TTC549 (cell line): Measurements from ENCODE around the gene TNF.
A peak's percentile ranks its signal among the peaks of the same experiment; 100 is the strongest.
"Not testable (repeated sequence)": the region's sequence is repeated elsewhere in the genome, so short reads cannot be mapped to it uniquely, and the experiment has no call there.

Experiments
- FAIRE-seq: peaks from 2 replicates; lab custom pipeline; 2012; peaks lifted over from hg19 to GRCh38; lab: Jason Lieb, UNC

Gene TNF

DNA sequence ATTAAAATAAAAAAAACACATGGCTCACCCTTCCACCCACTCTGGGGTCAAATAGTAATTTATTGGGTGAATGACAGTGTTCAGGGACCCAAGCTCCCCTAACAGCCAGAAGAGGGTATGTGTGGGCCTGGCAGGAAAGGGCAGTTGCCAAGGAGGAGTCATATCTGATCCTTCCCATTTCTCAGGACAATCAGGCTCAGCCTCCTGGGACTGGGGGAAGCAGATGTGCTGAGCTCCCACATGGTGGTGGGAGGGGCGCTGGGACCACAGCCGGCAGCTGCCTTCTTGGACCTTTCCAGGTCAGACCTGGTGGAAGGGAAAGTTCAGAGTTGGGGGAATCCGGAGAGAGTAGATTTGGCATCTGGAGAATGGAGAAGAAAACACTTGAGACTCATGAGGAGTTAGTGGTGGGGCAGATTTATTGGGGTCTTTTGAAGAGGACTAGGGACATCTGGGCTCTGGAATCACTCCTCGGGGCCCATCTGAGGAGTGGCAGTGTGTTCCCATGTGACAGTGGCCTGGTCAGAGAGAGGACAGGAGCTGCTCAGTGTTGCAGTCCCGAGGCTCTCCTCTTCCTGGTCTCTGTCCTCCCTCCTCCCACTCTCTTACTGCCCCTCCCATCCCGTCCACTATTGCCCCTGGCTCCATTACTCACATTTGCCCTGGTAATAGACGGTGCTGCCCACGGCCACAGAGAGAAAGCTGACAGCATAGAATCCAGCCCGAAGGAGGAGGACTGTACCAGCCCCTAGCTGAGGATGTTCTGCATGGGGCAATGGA is 13.7 kb downstream of the TNF start:
- no peak for FAIRE-seq

DNA sequence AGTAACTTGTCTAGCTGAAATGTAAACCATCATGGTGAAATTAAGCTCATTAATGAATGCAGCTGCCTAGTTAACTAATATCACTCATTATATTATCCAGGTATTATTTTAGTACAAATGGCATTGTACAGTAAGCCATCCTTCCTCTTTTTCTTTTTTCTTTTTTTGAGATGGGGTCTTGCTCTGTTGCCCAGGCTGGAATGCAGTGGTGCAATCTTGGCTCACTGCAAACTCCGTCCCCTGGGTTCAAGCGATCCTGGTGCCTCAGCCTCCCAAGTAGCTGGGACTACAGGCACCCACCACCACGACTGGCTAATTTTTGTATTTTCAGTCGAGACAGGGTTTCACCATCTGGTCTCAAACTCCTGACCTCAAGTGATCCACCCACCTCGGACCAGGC is 15.3 kb downstream of the TNF start:
- not testable (repeated sequence) for FAIRE-seq

DNA sequence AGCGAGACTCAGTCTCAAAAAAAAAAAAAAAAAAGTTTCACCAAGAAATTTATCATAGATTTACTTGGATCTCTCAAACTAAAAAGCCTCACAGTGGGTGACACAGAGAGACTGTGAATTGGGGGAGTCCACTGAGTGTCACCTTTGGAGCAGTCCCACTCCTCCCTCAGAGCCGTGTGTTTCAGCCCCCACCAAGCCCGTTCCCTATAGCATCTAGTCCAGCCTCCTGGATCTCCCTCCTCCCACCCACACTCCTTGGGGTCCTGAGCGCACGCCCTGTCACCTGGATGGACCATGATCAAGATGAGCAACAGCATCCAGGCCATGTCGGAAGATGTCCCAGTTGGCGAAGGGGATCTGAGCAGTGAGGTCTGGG is 17.0 kb downstream of the TNF start:
- FAIRE-seq, result no peak

DNA sequence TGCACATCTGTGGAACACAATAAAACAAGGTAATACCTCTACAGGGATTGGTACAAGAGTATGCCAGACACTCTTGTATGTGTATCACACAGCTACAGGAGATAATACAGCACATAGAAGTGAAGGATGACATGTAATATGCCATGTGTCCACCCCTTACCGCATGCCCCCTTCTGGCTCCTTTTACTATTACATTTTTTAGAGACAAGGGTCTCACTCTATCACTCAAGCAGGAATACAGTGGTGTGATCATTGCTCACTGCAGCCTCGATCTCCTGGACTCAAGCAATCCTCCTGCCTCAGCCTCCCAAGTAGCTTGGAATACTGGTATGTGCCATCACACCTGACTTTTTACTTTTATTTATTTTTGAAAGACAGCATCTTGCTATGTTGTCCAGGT is 21.6 kb downstream of the TNF start:
- FAIRE-seq, result no peak

DNA sequence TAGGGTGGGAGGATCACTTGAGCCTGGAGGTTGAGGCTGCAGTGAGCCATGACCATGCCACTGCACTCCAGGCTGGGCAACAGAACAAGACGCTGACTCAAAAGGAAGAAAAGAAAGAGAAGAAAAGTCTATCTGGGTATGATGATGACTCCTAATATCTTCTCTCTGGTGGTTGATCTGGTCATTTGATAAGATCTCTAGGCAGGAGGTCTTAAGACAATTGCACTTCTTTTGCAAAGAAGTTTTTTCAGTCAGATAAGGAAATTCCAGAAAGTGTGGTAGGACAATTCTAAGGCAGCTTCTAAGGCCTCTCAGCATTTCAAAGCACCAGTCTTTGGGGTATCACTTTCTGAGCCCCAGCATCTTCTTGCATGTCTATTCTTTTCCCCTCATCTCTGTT is 32.0 kb downstream of the TNF start:
- FAIRE-seq, result no peak

DNA sequence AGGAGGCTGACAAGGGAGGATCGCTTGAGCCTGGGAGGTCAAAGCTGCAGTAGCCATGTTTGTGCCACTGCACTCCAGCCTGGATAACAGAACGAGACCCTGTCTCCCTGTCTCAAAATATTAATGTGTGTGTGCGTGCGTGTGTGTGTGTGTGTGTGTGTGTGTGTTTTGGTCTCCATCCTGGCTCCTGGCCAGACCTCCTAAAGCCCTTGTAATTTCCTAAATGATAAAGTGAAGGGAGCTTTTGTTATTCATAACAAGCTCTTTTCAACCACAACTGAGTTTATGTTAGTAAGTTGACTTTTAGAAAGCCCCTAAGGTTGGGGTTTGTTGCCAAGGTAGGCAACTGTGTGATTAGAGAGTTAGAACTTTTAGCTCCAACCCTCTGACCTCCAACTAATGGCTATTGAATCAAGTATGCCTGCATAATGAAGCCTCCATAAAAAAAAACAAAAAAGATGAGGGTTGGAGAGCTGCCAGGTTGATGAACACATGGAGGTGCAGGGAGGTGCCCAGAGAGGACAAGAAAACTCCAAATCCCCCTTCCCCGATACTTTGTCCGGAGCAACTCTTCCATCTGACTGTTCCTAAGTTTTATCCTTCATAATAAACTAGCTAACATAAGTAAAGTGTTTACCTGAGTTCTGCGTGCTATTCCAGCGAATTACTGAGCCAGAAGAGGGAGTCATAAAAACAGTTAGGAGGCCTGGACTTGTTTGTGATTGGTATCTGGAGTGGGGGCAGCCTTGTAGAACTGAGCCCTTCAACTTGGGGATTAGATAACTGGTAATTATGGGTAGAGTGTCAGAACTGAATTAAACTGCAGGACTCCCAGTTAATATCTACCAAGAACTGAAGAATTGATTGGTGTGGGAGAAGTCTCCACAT is 34.4 kb downstream of the TNF start:
- FAIRE-seq, result no peak

DNA sequence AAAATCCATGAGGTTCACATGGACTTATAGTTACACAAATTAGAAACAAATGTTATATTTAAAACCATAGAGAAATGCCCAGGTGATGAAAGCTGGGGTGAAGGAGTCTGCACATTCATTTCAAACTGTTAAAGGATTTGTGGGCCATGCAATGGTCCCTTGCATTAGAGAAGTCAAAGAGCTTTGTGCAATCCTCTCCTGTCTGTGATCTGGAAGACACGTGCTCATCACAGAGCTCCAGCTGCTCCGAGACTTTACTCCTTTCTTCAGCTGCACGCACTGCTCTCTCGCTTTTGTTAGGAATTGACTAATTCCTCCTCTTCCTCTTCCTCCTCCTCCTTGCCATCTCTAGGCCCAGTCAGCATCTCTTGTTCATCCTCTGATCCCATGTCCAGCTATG is 35.6 kb downstream of the TNF start:
- no peak for FAIRE-seq

DNA sequence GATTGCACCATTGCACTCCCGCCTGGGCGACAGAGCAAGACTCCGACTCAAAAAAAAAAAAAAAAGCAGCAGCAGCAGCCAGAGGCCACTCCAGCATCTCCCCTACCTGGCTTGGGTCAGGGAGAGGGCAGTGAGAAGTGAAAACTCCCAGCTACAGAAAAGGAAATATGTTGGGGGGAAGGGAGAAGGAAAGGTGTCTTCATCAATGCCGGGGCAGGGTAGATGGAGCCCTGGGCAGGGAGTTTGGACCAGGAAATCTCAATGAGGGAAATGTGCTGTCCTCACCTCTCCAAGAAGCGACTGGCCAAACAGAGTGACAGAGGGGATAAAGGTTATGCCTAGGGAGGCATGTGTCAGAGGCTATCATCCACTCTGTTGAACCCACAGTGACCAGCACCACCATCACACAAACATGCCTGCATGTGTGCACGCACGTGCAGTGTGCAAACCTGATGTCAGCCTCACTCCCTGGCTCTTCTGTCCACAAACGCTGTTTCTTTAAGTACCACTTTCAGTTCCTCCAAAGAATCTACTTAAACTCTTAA is 38.8 kb downstream of the TNF start:
- no peak for FAIRE-seq

DNA sequence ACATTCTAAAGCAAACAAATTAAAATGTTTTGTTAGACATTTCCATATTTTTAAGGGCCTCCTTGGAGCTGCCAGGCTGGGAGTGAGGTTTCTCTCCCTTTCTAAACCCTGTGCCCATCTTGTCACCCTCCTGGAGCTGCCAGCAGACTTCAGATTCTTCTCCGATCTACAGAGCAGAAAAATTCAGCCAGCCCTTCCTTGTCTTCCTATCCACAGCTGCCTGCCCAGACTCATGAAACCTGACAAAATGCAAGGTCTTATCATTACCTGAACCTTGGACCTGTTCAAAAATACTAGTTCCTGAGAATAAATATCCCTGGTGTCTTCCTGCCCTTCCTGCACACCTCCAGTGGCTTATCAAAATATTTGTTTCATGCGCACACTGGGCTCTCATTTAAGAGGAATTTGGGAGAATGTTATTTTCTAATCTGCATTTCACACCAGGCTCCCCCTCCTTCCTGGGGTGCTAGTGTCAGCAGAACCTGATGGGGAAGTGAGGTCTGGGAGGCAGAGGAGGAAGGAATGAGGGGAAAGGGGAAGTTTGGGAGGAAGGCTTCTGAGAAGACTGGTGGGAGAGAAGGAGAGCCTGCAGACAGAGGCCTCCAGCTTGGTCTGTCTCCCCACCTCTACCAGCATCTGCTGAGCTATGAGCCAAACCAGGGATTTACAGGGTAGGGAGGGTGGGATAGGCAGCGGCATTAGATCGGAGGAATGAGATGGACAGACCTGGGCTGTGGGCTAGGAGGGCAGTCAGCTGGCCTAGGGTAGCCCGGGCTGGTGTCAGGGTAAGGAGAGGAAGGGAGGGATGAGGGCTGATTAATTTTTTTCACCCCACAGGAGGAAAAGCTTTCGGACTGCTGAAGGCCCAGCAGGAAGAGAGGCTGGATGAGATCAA is 39.6 kb downstream of the TNF start, which contains the start of gene AIF1:
AIF1 (plus strand) TSS at position 551 of the 895 bp plus-strand sequence; CDS start at position 647, 96 bp downstream.
- FAIRE-seq, result no peak

DNA sequence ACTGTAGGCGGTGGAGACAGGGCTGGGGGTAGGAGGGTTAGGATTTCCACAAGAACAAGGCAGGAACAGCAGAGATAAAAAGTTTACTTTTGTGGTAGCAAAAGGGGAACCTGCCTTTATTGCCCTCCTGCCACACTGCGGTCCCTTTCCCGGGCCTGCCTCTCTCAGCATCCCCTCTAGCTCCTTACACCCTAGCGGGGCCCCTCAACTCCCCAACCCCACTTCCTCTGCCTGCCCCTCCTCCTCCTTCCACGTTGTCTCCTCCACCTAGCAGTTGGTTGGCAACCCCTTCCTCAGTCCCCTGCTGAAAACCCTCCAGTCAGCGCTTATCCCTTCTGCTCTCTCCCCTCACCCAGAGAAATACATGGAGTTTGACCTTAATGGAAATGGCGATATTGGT is 40.4 kb downstream of the TNF start:
- FAIRE-seq, result no peak

DNA sequence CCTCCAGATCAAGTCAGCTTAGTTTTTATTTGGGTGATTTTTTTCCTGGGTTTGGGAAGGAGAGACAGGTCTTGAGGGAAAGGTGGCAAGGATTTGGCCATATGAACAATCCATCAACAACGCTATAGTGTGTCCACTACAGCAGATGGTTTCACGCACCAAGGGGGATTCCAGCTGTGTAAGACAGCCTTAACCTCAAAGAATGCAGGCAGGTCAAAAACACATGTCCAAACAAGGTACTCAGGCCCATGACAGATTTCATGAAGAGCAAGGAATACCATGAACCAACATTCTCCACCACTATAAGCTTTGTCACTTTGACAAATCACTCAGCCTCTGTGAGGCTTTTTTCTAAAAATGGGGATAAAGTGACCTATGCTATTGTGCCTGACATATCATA is 41.6 kb downstream of the TNF start:
- FAIRE-seq, result no peak

DNA sequence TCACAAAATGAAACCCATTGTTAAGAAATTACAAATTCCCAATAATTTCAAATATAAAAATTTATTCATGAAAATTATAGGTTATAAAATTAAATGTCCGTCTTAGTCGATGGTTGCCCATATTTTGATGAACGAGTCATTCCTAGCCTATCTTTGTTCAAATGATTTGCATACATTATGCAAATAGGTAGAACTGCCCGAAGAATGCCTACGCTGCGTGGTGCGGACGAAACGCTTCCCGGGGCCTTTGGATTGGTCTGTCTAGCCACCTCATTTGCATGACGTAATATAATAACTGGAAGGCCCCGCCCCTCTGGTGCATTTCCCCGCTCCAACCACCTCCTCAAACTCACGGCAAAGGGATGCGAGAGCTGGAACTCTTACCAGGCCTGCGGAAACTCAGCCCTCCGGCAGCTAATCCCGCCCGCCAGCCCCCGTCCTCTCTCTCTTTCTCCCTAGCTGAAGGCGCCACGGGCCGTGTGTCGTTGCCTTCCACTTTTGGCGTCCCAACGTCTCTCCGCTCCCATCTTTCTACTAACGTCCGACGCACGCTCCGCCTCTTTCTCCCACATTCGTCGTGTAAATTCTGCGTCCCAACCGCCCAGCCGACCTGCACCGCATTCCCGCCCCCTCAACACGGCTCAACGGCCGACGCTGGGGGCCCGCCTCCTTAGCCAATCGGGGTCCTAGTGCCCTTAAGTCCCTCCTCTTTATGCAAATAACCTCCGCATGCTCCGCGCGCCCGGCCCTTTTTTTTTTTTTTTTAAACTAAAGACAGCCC is 44.6 kb downstream of the TNF start:
- FAIRE-seq, result peak; percentile 97

DNA sequence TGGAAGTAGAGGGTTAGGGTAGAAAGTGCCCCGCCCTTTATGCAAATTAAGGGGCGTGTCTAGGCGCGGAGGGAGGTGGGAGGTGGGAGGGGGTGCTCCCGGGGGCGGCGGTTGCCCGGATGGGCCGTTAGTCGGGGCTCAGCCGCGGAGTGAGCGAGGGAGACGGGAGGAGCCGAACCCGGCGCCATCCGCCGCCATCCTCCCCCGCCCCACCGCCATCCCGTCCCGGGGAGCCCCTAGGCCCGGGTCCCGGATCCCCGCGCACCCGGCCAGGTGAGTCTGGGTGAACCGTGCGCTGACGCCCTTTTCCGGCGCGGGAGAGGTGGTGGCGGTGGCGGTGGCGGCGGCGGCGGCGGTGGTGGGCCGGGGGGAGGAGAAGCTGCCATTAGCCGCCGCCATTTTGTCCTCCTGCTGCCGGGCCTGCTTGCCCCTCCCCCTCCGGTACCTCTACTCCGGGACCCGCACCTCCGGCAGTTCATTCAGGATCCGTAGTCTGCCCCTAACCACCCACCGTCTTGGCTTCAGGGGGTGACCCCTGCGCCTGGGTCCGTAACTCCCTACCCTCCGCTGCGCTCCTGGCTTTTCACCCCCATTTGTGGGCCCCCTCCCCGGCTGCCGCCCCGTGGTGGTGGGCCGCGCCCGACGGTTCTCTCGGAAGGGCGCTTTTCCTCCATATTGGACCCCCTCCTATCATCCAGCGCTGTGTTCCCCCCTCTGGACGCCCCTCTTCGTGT is 45.4 kb downstream of the TNF start, which contains the start of gene PRRC2A:
PRRC2A (plus strand) TSS at position 130 of the 734 bp plus-strand sequence. CDS start 2,075 bp downstream, outside the sequence.
- no peak for FAIRE-seq

DNA sequence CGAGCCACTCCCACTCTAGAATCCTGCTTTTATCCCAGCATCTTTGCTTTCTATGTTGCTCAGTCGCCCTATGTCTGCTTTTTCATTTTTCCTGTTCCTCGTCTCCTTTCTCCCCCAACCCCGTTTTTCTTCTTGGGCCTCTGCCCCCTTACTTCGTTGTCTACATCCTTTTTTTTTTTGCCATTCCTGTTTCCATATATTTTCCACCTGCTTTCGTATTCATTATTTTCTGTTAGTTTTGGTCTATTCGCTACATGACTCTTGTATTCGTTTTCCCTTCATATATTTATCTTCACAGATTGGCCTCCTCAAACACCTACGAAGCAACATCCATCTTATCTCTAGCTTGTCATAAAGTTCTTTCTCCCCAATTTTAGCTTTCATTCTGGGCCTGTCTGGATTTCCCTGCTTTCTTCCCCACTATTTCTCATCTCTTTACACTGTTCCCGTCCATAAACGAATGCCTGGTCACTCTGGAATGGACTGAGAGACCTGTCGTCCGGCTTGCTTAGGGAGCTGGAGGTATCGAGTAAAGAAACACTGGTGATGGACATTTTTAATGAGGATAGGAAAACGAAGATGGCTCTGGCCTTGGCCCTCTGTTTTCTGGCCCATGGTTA is 46.1 kb downstream of the TNF start:
- no peak for FAIRE-seq

DNA sequence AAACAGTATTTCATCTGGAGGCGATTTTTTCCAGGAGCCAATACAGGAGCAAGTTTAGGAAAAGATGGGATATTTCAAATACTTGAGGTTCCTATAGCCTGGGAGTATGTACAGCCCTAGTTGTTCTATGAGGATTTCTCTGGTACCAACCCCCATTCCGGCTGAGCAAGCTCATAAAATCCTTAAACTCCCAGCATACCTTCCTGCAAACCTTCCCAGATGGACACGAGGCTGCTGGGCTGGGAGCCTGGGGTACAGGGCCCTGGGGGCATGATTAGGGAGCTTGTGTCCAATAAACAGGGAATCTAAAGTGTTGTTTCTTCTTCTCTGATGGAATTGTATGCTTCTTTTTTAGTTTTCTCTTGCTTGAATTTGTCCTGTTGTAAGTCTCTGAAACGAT is 46.6 kb downstream of the TNF start:
- FAIRE-seq, result no peak

DNA sequence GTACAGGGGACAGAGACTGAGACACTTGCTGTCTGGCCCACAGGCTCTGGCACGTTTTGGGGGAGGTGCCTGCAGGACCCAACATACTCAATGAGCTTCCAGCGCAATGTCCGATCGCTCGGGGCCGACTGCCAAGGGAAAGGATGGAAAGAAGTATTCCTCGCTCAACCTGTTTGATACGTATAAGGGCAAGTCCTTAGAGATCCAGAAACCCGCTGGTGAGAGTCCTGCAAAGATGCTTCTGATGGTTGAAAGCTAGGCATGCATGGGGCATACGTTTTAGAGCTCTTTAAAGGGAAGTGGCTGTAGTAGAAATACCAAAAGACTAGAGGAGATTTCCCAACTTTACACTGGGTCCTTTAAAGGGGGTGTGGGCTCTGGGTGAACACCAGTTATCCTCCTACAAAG is 47.3 kb downstream of the TNF start:
- FAIRE-seq, result no peak

DNA sequence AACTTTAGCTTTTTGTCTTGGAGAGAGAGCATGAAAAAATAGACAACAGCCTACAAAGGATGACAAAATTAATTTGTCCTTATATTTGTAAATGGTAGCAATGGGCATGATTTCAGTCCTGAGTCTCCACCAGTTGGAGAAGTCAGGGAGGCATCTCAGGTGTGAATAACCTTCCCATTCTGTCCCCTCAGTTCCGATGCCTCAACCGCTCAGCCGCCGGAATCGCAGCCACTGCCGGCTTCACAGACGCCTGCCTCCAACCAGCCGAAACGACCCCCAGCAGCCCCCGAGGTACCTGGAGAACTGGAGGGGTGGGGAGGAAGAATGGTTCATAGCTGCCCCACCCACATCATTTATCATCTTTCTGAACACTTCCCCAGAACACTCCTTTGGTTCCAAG is 48.7 kb downstream of the TNF start:
- no peak for FAIRE-seq

DNA sequence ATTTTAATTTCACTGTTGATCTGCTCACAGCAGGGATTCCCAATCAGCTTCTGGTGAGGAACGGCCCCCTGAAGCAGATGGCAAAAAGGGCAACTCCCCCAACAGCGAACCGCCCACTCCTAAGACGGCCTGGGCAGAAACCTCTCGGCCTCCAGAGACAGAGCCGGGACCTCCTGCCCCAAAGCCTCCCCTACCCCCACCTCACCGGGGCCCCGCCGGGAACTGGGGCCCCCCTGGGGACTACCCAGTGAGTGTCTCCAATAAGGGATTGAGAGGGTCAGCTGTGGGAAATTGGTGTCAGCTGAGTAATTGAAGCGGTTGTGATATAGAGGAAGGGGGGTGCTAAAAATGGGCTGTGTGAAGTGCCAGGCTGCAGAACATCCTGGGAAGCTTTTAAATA is 51.6 kb downstream of the TNF start:
- no peak for FAIRE-seq

DNA sequence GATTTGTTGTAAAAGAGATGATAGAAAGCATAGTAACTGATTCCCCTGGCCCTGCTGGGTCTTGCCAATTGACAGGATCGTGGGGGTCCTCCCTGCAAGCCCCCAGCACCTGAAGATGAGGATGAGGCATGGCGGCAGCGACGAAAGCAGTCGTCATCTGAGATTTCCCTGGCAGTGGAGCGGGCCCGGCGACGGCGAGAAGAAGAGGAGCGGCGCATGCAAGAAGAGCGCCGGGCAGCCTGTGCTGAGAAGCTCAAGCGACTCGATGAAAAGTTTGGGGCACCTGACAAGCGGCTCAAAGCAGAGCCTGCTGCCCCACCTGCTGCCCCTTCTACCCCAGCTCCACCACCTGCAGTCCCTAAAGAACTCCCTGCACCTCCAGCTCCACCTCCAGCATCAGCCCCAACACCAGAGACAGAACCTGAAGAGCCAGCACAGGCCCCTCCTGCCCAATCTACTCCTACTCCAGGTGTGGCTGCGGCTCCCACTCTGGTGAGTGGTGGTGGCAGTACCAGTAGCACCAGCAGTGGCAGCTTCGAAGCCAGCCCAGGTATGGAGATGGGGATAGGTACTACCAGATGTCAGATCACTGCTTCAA is 52.4 kb downstream of the TNF start:
- FAIRE-seq, result no peak
